ENCODE data around the gene MED27. TPM values are rescaled to one million over a fixed set of nuclear protein-coding genes. Genes with fewer than 3 reads are reported as not detected.

The MED27 gene
- total RNA-seq, 2 experiments from 2014 or later = 24.7 to 25.3 TPM

DNA sequence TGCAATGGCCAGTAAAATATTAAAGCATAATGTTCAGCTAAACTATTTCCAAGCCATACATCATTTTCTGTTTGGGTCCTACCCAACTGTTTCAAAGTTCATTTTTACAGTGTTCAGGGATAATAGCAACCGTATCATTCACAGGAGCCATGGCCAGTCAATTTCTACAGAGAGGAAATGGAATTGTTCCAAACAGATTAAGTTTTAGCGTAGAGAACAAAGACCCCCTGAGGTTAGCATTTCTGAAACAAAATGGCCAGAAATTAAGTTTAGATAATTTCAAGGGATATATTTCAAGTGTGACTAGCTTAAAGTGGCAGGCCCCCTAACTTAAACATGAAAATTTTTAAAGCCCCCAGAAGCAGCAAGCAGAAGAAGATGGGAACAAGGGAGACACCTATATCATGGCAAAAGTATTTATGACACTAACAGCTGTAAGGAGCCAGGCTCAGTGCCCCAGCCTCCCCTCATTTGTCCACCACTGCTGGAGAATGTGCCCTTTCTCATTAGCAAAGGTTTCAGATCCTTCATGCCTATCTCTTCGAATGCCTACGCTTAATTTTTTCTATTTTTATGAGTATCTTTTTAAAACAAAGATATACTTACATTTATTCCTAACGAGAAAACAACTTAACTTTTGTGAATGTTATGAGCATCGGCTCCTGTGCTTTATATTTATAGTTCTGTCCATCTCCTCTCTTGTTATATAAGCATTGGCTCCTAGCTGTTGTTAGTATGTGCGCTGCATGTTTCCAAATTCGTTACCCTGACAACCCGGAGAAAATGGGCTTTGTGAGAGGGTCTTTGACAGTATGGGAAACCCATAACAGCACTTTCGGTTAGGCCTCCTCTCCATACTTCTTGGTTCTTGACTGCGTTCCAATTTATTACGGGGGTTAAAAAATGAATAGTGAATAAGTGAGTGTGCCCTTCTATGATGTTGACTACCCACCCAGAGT, 116.3 kb downstream of the MED27 start:
- no peaks in the 10 kb centered on the region for H3K36me3 Mint-ChIP-seq (ENCODE audit: low read depth)

DNA sequence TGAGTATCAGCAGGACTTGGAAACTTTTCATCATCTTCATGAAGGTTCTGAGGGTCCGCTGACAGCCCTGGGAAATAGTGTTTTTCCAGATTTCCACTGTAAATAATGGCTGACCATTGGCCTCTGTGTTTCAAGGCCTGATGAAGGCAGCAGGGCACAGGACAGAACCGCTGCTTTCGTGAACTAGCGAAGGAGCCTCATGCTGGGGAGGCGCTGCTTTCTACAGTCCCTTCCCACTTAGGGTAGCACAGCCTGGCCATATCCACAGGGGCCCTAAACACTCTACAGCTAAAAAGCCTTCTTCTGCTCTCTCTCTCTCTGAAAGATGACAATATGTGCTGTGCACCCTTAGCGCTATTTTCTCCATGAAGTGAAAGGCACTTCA, 118.2 kb downstream of the MED27 start:
- no peaks in the 10 kb centered on the region for H3K27me3 Mint-ChIP-seq (ENCODE audit: low read depth)
- no peak overlapping the region for H3K4me3 Mint-ChIP-seq
- CTCF ChIA-PET = interaction anchor here (1.4 kb wide), 1 partner anchor 208 kb away, joined by 3 read pairs; no protein-coding TSS in a partner anchor
- DNase-seq (no peak), ATAC-seq (no peak)
- H3K27ac Mint-ChIP-seq = no peak overlapping the region
- no peaks in the 10 kb centered on the region for H3K36me3 Mint-ChIP-seq (ENCODE audit: low read depth)
- H3K4me1 Mint-ChIP-seq (ENCODE audit: low read depth) = no peaks in the 10 kb centered on the region
- H3K9me3 Mint-ChIP-seq (ENCODE audit: insufficient read depth) = no peaks in the 10 kb centered on the region
- POLR2A ChIA-PET = no interaction called here

More for the DNA sequence above, 116.3 kb downstream of the MED27 start:
- H3K4me3 Mint-ChIP-seq = no peak overlapping the region
- no peaks in the 10 kb centered on the region for H3K9me3 Mint-ChIP-seq (ENCODE audit: insufficient read depth)
- H3K27ac Mint-ChIP-seq = no peak overlapping the region
- no peaks in the 10 kb centered on the region for H3K27me3 Mint-ChIP-seq (ENCODE audit: low read depth)
- ChIA-PET CTCF (interaction anchor here (1.4 kb wide), 1 partner anchor 206 kb away, joined by 3 read pairs; no protein-coding TSS in a partner anchor), POLR2A (no interaction called here)
- ATAC-seq (no peak), DNase-seq (no peak)
- no peaks in the 10 kb centered on the region for H3K4me1 Mint-ChIP-seq (ENCODE audit: low read depth)

DNA sequence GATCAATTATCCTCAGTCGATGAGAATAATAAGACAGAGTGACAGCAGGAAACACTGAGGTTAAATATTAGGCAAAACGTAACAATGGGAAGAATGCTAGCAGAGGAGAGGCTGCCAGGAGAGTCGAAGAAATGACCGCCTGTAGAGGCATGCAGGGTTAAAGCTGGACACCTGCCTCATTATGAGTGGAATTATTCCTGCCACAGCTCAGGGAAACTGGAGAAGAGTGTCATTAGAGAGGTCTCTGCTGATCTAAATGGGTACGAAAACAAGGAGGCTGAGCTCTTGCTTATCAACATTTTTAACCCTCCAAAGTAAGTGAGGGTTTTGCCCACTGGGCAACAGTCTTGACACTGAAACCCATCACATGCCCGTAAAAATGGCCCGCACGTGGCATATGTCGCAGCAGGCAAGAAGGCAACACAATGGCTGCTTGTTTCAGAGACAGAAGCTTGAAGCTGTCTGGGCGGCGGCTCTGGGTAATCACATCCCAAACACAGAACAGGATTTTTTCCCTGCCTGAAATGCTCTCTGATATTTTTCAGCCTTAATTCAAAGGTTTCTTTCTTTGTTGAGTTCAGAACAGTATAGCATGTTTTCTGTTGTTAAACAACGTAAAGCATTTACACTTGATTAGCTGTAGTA, 118.7 kb downstream of the MED27 start:
- H3K4me1 Mint-ChIP-seq (ENCODE audit: low read depth) = no peaks in the 10 kb centered on the region
- no peak for DNase-seq
- H3K4me3 Mint-ChIP-seq = no peak overlapping the region
- H3K27me3 Mint-ChIP-seq (ENCODE audit: low read depth) = no peaks in the 10 kb centered on the region
- no peaks in the 10 kb centered on the region for H3K9me3 Mint-ChIP-seq (ENCODE audit: insufficient read depth)
- no peak overlapping the region for H3K27ac Mint-ChIP-seq
- ChIA-PET POLR2A (no interaction called here), CTCF (no interaction called here)
- no peak for ATAC-seq
- no peaks in the 10 kb centered on the region for H3K36me3 Mint-ChIP-seq (ENCODE audit: low read depth)

DNA sequence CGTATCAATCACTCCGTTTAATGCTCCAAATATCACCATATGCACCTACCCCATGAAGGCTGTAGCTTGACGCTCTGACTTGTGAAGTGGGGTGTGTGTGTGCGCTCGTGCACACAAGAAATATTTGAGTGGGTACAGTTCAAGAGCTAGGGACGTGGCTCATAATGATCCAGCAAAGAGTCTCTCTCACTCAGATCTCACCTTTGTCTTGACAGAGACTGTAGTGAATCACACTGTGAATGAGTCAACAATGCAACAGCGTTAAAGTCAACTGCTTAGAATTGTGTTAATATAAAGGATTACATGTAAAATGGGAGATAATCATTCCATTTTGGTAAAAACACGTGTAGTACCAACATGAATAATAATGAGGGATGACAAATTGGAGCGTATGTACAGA, 119.4 kb downstream of the MED27 start:
- POLR2A ChIA-PET = no interaction called here
- H3K4me3 Mint-ChIP-seq = no peak overlapping the region
- no peak overlapping the region for H3K27ac Mint-ChIP-seq
- no peaks in the 10 kb centered on the region for H3K36me3 Mint-ChIP-seq (ENCODE audit: low read depth)
- H3K9me3 Mint-ChIP-seq (ENCODE audit: insufficient read depth) = no peaks in the 10 kb centered on the region
- H3K4me1 Mint-ChIP-seq (ENCODE audit: low read depth) = no peaks in the 10 kb centered on the region
- DNase-seq (no peak), ATAC-seq (no peak)
- CTCF ChIA-PET = interaction anchor here (0.5 kb wide), 1 partner anchor 942 kb away, joined by 3 read pairs; no protein-coding TSS in a partner anchor
- no peaks in the 10 kb centered on the region for H3K27me3 Mint-ChIP-seq (ENCODE audit: low read depth)

DNA sequence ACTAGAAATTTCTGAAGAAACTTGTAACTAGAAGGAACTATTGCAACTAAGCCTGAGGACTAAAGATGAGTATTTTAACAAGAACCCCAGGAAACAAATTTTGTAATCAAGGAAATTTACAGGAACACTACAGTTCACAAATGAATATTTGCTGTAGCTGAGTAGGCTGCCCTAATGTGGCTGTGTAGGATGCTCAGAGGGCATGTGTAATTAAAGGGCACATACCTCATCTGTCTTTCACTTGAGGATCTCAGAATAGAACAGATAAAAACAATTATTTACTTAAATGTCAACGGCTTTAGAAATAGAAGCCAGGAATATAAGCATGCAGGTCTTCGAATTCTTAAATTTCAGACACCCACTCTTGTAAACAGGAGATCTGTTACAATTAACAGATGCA, 119.8 kb downstream of the MED27 start:
- ChIA-PET CTCF (interaction anchor here (0.5 kb wide), 1 partner anchor 943 kb away, joined by 3 read pairs; no protein-coding TSS in a partner anchor), POLR2A (no interaction called here)
- Mint-ChIP-seq H3K9me3 (ENCODE audit: insufficient read depth) (no peaks in the 10 kb centered on the region), H3K4me1 (ENCODE audit: low read depth) (no peaks in the 10 kb centered on the region), H3K4me3 (no peak overlapping the region), H3K27me3 (ENCODE audit: low read depth) (no peaks in the 10 kb centered on the region), H3K36me3 (ENCODE audit: low read depth) (no peaks in the 10 kb centered on the region), H3K27ac (no peak overlapping the region)
- ATAC-seq = no peak
- DNase-seq = no peak

DNA sequence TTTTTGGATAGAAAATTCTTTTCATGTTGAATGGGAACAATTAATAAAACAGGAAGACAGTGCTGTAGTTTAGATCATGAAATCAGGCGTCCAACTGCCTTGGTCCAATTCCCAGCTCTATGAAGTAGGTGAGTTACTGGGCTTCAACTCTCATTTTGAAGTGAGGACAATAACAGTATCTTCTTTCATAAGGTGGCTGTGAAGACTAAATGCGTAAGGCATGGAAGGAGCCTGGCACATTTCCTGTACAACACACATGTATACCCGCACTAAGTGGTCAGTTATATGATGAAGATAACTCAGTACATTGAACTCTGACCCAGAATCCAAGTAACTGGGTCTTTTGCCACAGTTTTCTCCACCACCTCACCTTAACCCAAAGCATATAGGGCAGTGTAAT, 120.6 kb downstream of the MED27 start:
- Mint-ChIP-seq H3K9me3 (ENCODE audit: insufficient read depth) (no peaks in the 10 kb centered on the region), H3K36me3 (ENCODE audit: low read depth) (no peaks in the 10 kb centered on the region), H3K4me3 (no peak overlapping the region), H3K27ac (no peak overlapping the region), H3K27me3 (ENCODE audit: low read depth) (no peaks in the 10 kb centered on the region), H3K4me1 (ENCODE audit: low read depth) (no peaks in the 10 kb centered on the region)
- no peak for DNase-seq
- ChIA-PET CTCF (no interaction called here), POLR2A (no interaction called here)
- no peak for ATAC-seq

DNA sequence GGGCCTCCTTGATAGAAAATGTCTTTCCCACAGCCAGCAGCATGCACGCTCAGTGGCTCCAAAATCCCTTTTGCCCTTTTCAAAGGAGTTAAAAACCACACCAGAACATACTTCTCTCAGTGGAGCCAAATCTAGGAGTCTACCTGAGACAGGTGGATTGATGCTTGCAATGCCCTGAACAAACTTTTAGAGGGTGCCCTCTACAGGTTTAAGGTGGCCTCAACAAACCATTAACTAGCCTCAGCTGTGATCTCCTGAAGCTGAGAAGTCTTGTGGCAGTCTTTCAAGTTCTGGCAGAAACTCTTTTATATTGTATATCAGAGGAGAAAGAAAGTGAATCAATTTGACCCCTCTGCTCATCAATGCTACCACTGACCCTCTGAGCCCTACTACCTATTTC, 125.4 kb downstream of the MED27 start:
- POLR2A ChIA-PET = no interaction called here
- no peak overlapping the region for H3K27ac Mint-ChIP-seq
- no peaks in the 10 kb centered on the region for H3K27me3 Mint-ChIP-seq (ENCODE audit: low read depth)
- H3K36me3 Mint-ChIP-seq (ENCODE audit: low read depth) = no peaks in the 10 kb centered on the region
- no peaks in the 10 kb centered on the region for H3K4me1 Mint-ChIP-seq (ENCODE audit: low read depth)
- no peaks in the 10 kb centered on the region for H3K9me3 Mint-ChIP-seq (ENCODE audit: insufficient read depth)
- CTCF ChIA-PET = interaction anchor here (0.9 to 2.3 kb wide), 4 partner anchors 12 to 282 kb away, joined by 3 to 9 read pairs (median 7); no protein-coding TSS in a partner anchor
- DNase-seq = peak; percentile 26
- no peak overlapping the region for H3K4me3 Mint-ChIP-seq
- no peak for ATAC-seq

DNA sequence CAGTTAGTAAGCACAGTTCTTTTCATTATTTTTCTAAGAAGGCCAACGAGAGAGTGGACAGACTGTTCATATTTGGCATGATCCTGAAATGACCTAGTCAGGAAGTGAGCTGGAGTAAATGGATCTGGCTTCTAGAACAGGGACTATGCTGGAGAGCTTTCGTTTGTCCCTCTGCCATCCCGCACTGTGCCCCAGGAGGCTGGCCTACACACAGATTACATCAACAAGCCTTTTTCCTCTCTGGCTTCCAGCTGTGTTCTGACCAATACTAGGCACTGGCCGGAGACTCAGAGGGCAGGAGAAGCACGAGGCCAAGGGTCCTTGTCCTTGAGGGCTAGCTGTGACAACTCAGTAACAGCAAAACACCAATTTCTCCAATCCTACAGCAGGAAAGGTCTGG, 127.8 kb downstream of the MED27 start:
- H3K27ac Mint-ChIP-seq = no peak overlapping the region
- H3K36me3 Mint-ChIP-seq (ENCODE audit: low read depth) = no peaks in the 10 kb centered on the region
- ChIA-PET CTCF (no interaction called here), POLR2A (no interaction called here)
- no peaks in the 10 kb centered on the region for H3K4me1 Mint-ChIP-seq (ENCODE audit: low read depth)
- no peaks in the 10 kb centered on the region for H3K27me3 Mint-ChIP-seq (ENCODE audit: low read depth)
- no peak for ATAC-seq
- no peak for DNase-seq
- no peaks in the 10 kb centered on the region for H3K9me3 Mint-ChIP-seq (ENCODE audit: insufficient read depth)
- no peak overlapping the region for H3K4me3 Mint-ChIP-seq

DNA sequence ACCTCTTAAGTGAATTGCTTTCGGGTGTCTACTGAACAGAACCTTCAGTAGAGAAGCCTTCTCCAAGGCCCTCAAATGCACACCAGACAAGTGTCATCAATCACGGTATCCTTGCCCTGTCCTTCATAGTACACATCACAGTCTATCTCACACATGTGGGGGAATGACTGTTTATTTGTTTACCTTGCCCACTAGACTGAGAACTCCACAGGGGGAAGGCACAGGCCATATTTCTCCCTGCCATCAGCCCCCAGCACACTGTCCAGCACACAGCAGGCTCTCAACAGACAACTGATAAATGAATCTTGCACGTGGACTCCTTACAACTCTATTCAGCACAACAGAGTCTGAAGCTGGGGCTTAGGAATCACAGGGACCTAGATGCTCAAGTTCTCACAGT, 128.5 kb downstream of the MED27 start:
- CTCF ChIA-PET = no interaction called here
- Mint-ChIP-seq H3K27ac (no peak overlapping the region), H3K36me3 (ENCODE audit: low read depth) (no peaks in the 10 kb centered on the region), H3K9me3 (ENCODE audit: insufficient read depth) (no peaks in the 10 kb centered on the region), H3K4me3 (no peak overlapping the region), H3K27me3 (ENCODE audit: low read depth) (no peaks in the 10 kb centered on the region), H3K4me1 (ENCODE audit: low read depth) (no peaks in the 10 kb centered on the region)
- POLR2A ChIA-PET = no interaction called here
- ATAC-seq (no peak), DNase-seq (no peak)

DNA sequence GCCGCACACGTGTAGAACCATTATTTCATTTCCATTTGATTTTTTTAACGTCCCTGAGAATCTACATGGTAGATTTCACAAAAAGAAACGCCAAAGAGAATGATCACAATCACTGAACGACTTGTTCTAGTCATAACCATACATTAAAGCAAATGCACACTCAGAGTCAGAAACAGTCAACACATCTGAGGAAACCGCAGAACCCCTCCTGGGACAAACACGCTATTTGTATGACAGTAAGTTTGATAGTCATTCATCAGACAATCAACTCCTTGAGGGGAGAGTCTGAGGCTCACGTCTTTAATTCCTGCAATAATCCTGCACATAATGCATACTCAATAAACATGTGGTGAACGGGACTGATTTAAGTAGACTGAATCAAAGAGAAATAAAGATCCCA, 129.2 kb downstream of the MED27 start:
- ATAC-seq = no peak
- ChIA-PET CTCF (no interaction called here), POLR2A (no interaction called here)
- Mint-ChIP-seq H3K36me3 (ENCODE audit: low read depth) (no peaks in the 10 kb centered on the region), H3K27me3 (ENCODE audit: low read depth) (no peaks in the 10 kb centered on the region), H3K4me3 (no peak overlapping the region), H3K9me3 (ENCODE audit: insufficient read depth) (no peaks in the 10 kb centered on the region), H3K27ac (no peak overlapping the region), H3K4me1 (ENCODE audit: low read depth) (no peaks in the 10 kb centered on the region)
- no peak for DNase-seq

DNA sequence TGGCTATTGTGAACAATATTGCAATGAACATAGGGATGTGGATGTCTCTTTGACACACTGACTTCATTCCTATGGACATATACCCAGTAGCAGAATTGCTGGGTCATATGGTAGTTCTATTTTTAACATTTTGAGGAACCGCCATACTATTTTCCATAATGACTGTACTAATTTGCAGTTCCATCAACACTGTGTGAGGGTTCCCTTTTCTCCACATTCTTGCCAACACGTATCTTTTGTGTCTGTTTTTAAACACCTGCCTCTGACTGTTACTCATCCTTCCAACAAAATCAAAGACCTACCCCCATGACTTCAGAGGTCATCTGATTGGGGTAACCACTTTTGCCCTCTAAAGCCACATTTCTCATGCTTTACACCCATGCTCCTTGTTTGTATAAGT, 133.5 kb downstream of the MED27 start:
- Mint-ChIP-seq H3K27me3 (ENCODE audit: low read depth) (no peaks in the 10 kb centered on the region), H3K4me3 (no peak overlapping the region), H3K9me3 (ENCODE audit: insufficient read depth) (no peaks in the 10 kb centered on the region), H3K27ac (no peak overlapping the region), H3K36me3 (ENCODE audit: low read depth) (no peaks in the 10 kb centered on the region), H3K4me1 (ENCODE audit: low read depth) (no peaks in the 10 kb centered on the region)
- ATAC-seq = no peak
- no peak for DNase-seq
- CTCF ChIA-PET = no interaction called here
- POLR2A ChIA-PET = no interaction called here

DNA sequence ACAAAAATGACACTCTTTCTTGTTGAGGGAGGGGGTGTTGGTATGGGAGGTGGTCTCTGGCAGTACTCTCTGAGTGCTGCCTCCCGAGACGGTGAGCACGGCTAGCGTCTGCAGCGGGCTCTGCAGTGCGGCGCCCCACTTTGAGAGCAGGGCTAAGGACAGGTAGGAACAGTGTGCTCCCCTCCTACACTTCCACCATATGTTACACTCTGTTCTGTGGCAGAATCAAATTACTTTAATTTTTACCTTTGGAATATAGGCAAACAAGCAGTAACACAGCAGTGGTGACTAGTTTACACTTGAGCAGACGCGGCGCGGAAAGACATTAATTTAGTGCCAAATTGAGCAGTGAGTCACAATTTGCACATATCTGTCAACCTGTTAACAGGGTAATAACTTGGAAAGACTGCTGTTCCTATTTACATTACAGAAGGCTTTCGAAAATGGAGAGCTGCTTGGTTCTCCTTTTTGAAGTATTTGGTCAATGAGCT, 136.3 kb downstream of the MED27 start:
- no peak for DNase-seq
- H3K27ac Mint-ChIP-seq = no peak overlapping the region
- ChIA-PET POLR2A (no interaction called here), CTCF (no interaction called here)
- H3K9me3 Mint-ChIP-seq (ENCODE audit: insufficient read depth) = no peaks in the 10 kb centered on the region
- H3K4me1 Mint-ChIP-seq (ENCODE audit: low read depth) = no peaks in the 10 kb centered on the region
- H3K36me3 Mint-ChIP-seq (ENCODE audit: low read depth) = no peaks in the 10 kb centered on the region
- no peak for ATAC-seq
- no peak overlapping the region for H3K4me3 Mint-ChIP-seq
- H3K27me3 Mint-ChIP-seq (ENCODE audit: low read depth) = no peaks in the 10 kb centered on the region
